HEK293 (cell line): ENCODE measurements around the gene OVOL3.

Experiments
- CTCF ChIA-PET: fragments of 350-600 bp; formaldehyde crosslinking; extraction: SDS; loops from one replicate; lab custom pipeline; 2021; ENCODE audit warnings: antibody characterized with exemption; lab: Yijun Ruan, JAX
- POLR2A ChIA-PET: fragments of 300-600 bp; formaldehyde crosslinking; extraction: SDS; loops from one replicate; lab custom pipeline; 2020; ENCODE audit warnings: antibody characterized with exemption, inconsistent platforms; lab: Yijun Ruan, JAX
- H3K27ac ChIP-seq: fragments of 200-500 bp; sonication (Bioruptor generic); 2 replicates; pipeline ENCODE4 v1.5.1; 2014; ENCODE audit warnings: low read depth, low read length, control low read depth, inconsistent platforms; ENCODE audit errors: extremely low read depth
- H3K36me3 ChIP-seq, 2 experiments: fragments of 200-500 bp in 1 of 2; sonication (Bioruptor generic) in 1 of 2; 1 replicate in 1 of 2; 2 replicates in 1 of 2; pipeline ENCODE4 v1.5.1; 2014 to 2017; ENCODE audit warnings: inconsistent platforms in 2 of 2, low read length in 2 of 2; ENCODE audit not compliant: control insufficient read depth in 2 of 2, insufficient read depth in 1 of 2
- H3K4me1 ChIP-seq: fragments of 200-500 bp; sonication (Bioruptor generic); 2 replicates; pipeline ENCODE4 v1.5.1; 2014; ENCODE audit warnings: mild to moderate bottlenecking, low read length, inconsistent platforms; ENCODE audit not compliant: control insufficient read depth, insufficient read depth
- H3K4me3 ChIP-seq: 2 replicates; pipeline ENCODE4 v1.5.1; 2011; ENCODE audit warnings: low read depth, mild to moderate bottlenecking, control low read depth, low read length, moderate library complexity
- H3K9me3 ChIP-seq: fragments of 200-500 bp; sonication (Bioruptor generic); 2 replicates; pipeline ENCODE4 v1.5.1; 2014; ENCODE audit warnings: low read depth, low read length, inconsistent platforms; ENCODE audit not compliant: control insufficient read depth, insufficient read depth
- PRDM6 ChIP-seq: fragments of 450-650 bp; formaldehyde crosslinking; IDR thresholded peaks from 2 replicates; pipeline ENCODE4 v1.5.1; 2017; ENCODE audit warnings: missing biosample characterization, missing genetic modification characterization
- ZBTB21 ChIP-seq: fragments of 450-650 bp; formaldehyde crosslinking; IDR thresholded peaks from 2 replicates; pipeline ENCODE4 v1.5.1; 2017; ENCODE audit warnings: missing biosample characterization, missing genetic modification characterization
- ZEB2 ChIP-seq: fragments of 450-650 bp; formaldehyde crosslinking; IDR thresholded peaks from 2 replicates; pipeline ENCODE4 v1.5.1; 2016; ENCODE audit warnings: missing biosample characterization, missing genetic modification characterization
- ZNF148 ChIP-seq: fragments of 450-650 bp; formaldehyde crosslinking; IDR thresholded peaks from 2 replicates; pipeline ENCODE4 v1.5.0; 2017; ENCODE audit warnings: missing biosample characterization, missing genetic modification characterization, borderline replicate concordance
- ZNF16 ChIP-seq: fragments of 450-650 bp; formaldehyde crosslinking; IDR thresholded peaks from 2 replicates; pipeline ENCODE4 v1.5.1; 2016; ENCODE audit warnings: low read depth, missing biosample characterization, missing genetic modification characterization
- ZNF175 ChIP-seq: fragments of 450-650 bp; formaldehyde crosslinking; IDR thresholded peaks from 2 replicates; pipeline ENCODE4 v1.5.1; 2016; ENCODE audit warnings: missing biosample characterization, missing genetic modification characterization
- ZNF23 ChIP-seq: fragments of 450-650 bp; formaldehyde crosslinking; IDR thresholded peaks from 2 replicates; pipeline ENCODE4 v1.5.1; 2016; ENCODE audit warnings: missing biosample characterization, missing genetic modification characterization, borderline replicate concordance
- ZNF366 ChIP-seq: fragments of 450-650 bp; formaldehyde crosslinking; conservative IDR thresholded peaks from 2 replicates; pipeline ENCODE4 v1.5.1; 2016; ENCODE audit warnings: missing biosample characterization, missing genetic modification characterization
- ZNF398 ChIP-seq: fragments of 450-650 bp; formaldehyde crosslinking; IDR thresholded peaks from 2 replicates; pipeline ENCODE4 v1.5.1; 2017; ENCODE audit warnings: missing biosample characterization, missing genetic modification characterization
- ZNF521 ChIP-seq: fragments of 450-650 bp; formaldehyde crosslinking; IDR thresholded peaks from 2 replicates; pipeline ENCODE4 v1.5.1; 2017; ENCODE audit warnings: missing biosample characterization, mild to moderate bottlenecking, missing genetic modification characterization

OVOL3 gene

GRCh38 chr19:36141039-36141927 lies 30.3 kb downstream of the OVOL3 start (continued):
- no peak for TF ChIP-seq PRDM6 (tag by site-specific recombination)
- TF ChIP-seq ZNF366 (tag by site-specific recombination) = no peak
- TF ChIP-seq ZNF521 (tag by site-specific recombination) = no peak
- no peak for TF ChIP-seq ZNF398 (tag by site-specific recombination)
- TF ChIP-seq ZBTB21 (tag by site-specific recombination) = peak; percentile 59; the same call in 1 of the 2 replicates
- no peak for TF ChIP-seq ZNF175 (tag by site-specific recombination)

- Histone ChIP-seq H3K27ac (peak overlapping the region; percentile 21; the same call in 1 of the 2 replicates), H3K36me3 (peaks cover 45 to 46% of the 10 kb centered on the region in 2 experiments), H3K9me3 (no peaks in the 10 kb centered on the region), H3K4me1 (peaks cover 10% of the 10 kb centered on the region), H3K4me3 (no peak overlapping the region)
- CTCF ChIA-PET = interaction anchor here (0.7 kb wide), 1 partner anchor 27 kb away, joined by 3 read pairs; no protein-coding TSS in a partner anchor
- POLR2A ChIA-PET = interaction anchor here (1.0 kb wide), 1 partner anchor 14 kb away, joined by 7 read pairs; no protein-coding TSS in a partner anchor
- TF ChIP-seq ZNF16 (tag by site-specific recombination) (0 out of 2 replicates have a peak, but pooled peaks have one; percentile 6), ZEB2 (tag by site-specific recombination) (no peak)
These were observed 31.1 kb downstream of the OVOL3 start for GRCh38 chr19:36142046-36142445.

- ChIA-PET POLR2A (interaction anchor here (1.0 kb wide), 1 partner anchor 14 kb away, joined by 7 read pairs; no protein-coding TSS in a partner anchor), CTCF (interaction anchor here (0.7 to 1.0 kb wide), 2 partner anchors 27 to 88 kb away, joined by 3 read pairs; partner anchors contain the start of gene THAP8)
- H3K27ac ChIP-seq = no peak overlapping the region
These were observed 31.6 kb downstream of the OVOL3 start for GRCh38 chr19:36142496-36142895.

More at GRCh38 chr19:36142496-36142895, 31.6 kb downstream of the OVOL3 start:
- TF ChIP-seq ZNF148 (no peak), ZNF23 (tag by site-specific recombination) (0 out of 2 replicates have a peak, but pooled peaks have one; percentile 11)
- H3K4me3 ChIP-seq = no peak overlapping the region
- no peaks in the 10 kb centered on the region for H3K9me3 ChIP-seq
- peaks cover 9% of the 10 kb centered on the region for H3K4me1 ChIP-seq
- H3K36me3 ChIP-seq = peaks cover 50% of the 10 kb centered on the region in 2 experiments
